Urinary bladder (tissue), 4 donors: ENCODE data around the gene MMP14. TPM values are rescaled to one million over a fixed set of nuclear protein-coding genes. Genes with fewer than 3 reads are reported as not detected.

Source experiments
- DNase-seq: peaks from one replicate; pipeline ENCODE4 v3.0.0-alpha.2; 2015; ENCODE audit errors: extremely low spot score
- H3K27ac ChIP-seq: one replicate; pipeline ENCODE4 v1.5.1; 2013; ENCODE audit warnings: low read depth, mild to moderate bottlenecking, moderate library complexity
- H3K36me3 ChIP-seq: one replicate; pipeline ENCODE4 v1.6.1; 2013; ENCODE audit warnings: mild to moderate bottlenecking, moderate library complexity; ENCODE audit not compliant: insufficient read depth
- H3K4me1 ChIP-seq: one replicate; pipeline ENCODE4 v1.6.1; 2013; ENCODE audit warnings: mild to moderate bottlenecking, moderate library complexity; ENCODE audit not compliant: insufficient read depth
- H3K4me3 ChIP-seq: one replicate; pipeline ENCODE4 v1.5.1; 2013; ENCODE audit warnings: low read depth, low read length
- WGBS: extraction: QIAGEN DNeasy Blood & Tissue Kit; methylation state at CpG from one replicate; pipeline ENCODE4 v1.1.7; 2013; 5-methylcytosine and 5-hydroxymethylcytosine counted together
- polyA plus RNA-seq: library from polyadenylated mRNA; stranded (reverse); fragments of 200-250 nt; gene quantifications from one replicate; pipeline ENCODE4 v1.2.3, GENCODE V29; 2013
- total RNA-seq: library from RNA; depleted of rRNA; stranded (reverse); fragments of >200 nt; gene quantifications from one replicate; pipeline ENCODE4 v1.2.3, GENCODE V29; 2014
- donor health status: healthy with polysubstance abuse.
- donor health status: healthy.

The MMP14 gene
- total and polyA plus RNA-seq, 2 donors = 120 to 189 TPM

DNA sequence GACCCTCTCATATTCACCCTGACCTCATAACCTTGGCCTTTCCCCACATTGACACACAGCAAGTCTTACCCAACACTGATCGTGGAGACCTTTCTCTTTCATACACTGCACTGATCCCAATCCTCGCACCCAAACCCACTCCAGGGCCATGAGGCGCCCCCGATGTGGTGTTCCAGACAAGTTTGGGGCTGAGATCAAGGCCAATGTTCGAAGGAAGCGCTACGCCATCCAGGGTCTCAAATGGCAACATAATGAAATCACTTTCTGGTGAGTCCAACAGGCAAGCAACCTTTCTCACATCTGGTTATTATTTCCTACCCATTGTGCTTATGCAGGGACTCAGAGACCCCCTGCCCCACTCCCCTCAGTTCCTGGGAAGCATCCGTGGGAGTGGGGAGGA lies 5.4 kb downstream of the MMP14 start:
- Histone ChIP-seq H3K4me1 (no peaks in the 10 kb centered on the region), H3K4me3 (no peak overlapping the region), H3K27ac (no peak overlapping the region), H3K36me3 (peaks cover 11% of the 10 kb centered on the region)
- WGBS = 91% methylated on average over 8 of the region's 8 CpGs
- DNase-seq = no peak

DNA sequence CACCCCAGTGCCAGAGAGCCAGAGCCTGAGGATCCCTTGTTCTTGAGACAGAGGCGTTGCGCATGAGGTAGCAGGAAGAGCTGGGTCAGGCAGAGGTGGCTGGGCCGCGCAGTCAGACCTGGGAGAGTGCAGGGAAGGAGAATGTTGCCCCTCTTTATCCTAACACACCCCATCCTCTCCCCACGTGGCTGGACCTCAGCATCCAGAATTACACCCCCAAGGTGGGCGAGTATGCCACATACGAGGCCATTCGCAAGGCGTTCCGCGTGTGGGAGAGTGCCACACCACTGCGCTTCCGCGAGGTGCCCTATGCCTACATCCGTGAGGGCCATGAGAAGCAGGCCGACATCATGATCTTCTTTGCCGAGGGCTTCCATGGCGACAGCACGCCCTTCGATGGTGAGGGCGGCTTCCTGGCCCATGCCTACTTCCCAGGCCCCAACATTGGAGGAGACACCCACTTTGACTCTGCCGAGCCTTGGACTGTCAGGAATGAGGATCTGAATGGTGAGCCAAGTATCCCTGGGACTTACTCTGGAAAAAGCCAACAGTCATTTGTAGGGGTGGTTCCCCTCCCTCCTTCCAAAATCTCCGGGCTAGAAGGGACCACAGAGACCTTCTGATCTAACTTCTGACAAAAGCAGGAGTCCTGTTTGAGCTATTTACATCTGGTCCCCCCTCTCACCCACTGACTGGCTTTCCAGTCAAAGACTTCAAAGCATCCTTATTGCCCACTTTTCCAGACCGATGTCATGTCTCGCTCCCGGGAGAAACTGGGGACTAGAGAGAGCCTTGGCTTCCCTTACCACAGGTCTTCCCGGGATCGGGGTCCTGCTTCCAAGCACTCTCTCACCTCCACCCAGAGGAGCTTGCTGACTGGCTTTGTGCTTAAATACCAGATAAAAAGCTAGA lies 6.1 kb downstream of the MMP14 start:
- Histone ChIP-seq H3K4me3 (no peak overlapping the region), H3K4me1 (no peaks in the 10 kb centered on the region), H3K27ac (no peak overlapping the region), H3K36me3 (peaks cover 11% of the 10 kb centered on the region)
- WGBS = 86% methylated on average over 28 of the region's 28 CpGs
- DNase-seq = no peak

DNA sequence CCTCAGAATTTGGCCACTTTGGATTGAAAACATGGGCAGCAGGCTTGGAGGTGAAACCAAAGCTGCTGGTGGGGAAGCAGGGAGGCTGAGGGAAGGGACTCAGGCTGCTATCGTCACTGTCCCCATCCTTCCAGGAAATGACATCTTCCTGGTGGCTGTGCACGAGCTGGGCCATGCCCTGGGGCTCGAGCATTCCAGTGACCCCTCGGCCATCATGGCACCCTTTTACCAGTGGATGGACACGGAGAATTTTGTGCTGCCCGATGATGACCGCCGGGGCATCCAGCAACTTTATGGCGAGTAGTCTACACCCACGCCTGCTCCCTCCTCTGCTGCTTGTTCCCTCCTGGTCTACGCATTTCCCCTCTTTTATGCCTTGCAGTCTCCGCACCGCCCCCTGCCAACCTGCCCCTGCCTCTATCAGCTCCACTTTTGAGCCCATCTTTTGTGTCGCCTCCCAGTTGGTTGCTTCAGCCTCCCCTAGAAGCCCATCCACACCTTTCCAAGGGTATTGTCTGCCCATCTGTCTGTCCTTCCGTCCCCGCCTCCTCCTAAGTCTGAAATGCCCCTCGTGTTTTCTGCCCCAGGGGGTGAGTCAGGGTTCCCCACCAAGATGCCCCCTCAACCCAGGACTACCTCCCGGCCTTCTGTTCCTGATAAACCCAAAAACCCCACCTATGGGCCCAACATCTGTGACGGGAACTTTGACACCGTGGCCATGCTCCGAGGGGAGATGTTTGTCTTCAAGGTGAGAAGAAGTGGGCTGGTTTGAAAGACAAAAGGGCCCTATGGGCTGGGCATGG lies 6.9 kb downstream of the MMP14 start:
- peaks cover 11% of the 10 kb centered on the region for H3K36me3 ChIP-seq
- 90% methylated on average over 21 of the region's 21 CpGs for WGBS
- no peak overlapping the region for H3K4me3 ChIP-seq
- no peak overlapping the region for H3K27ac ChIP-seq
- H3K4me1 ChIP-seq = no peaks in the 10 kb centered on the region
- DNase-seq = no peak

- no peak overlapping the region for H3K27ac ChIP-seq
- no peak overlapping the region for H3K4me3 ChIP-seq
- no peak for DNase-seq
- peaks cover 11% of the 10 kb centered on the region for H3K36me3 ChIP-seq
- WGBS = 88% methylated on average over 22 of the region's 22 CpGs
- no peaks in the 10 kb centered on the region for H3K4me1 ChIP-seq
These were observed 8.1 kb downstream of the MMP14 start for GRCh38 chr14:22844221-22845102.

- Histone ChIP-seq H3K36me3 (peaks cover 11% of the 10 kb centered on the region), H3K4me1 (no peaks in the 10 kb centered on the region), H3K4me3 (no peak overlapping the region), H3K27ac (no peak overlapping the region)
- no peak for DNase-seq
- 93% methylated on average over 9 of the region's 9 CpGs for WGBS
These were observed 8.7 kb downstream of the MMP14 start for GRCh38 chr14:22845103-22845394.

DNA sequence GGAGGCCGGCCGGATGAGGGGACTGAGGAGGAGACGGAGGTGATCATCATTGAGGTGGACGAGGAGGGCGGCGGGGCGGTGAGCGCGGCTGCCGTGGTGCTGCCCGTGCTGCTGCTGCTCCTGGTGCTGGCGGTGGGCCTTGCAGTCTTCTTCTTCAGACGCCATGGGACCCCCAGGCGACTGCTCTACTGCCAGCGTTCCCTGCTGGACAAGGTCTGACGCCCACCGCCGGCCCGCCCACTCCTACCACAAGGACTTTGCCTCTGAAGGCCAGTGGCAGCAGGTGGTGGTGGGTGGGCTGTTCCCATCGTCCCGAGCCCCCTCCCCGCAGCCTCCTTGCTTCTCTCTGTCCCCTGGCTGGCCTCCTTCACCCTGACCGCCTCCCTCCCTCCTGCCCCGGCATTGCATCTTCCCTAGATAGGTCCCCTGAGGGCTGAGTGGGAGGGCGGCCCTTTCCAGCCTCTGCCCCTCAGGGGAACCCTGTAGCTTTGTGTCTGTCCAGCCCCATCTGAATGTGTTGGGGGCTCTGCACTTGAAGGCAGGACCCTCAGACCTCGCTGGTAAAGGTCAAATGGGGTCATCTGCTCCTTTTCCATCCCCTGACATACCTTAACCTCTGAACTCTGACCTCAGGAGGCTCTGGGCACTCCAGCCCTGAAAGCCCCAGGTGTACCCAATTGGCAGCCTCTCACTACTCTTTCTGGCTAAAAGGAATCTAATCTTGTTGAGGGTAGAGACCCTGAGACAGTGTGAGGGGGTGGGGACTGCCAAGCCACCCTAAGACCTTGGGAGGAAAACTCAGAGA lies 9.6 kb downstream of the MMP14 start:
- Histone ChIP-seq H3K4me3 (no peak overlapping the region), H3K4me1 (no peaks in the 10 kb centered on the region), H3K36me3 (peaks cover 11% of the 10 kb centered on the region), H3K27ac (peak overlapping the region; percentile 76)
- no peak for DNase-seq
- WGBS = 79% methylated on average over 26 of the region's 26 CpGs

GRCh38 chr14:22846811-22847307 lies 10.5 kb downstream of the MMP14 start:
- Histone ChIP-seq H3K4me1 (no peaks in the 10 kb centered on the region), H3K36me3 (peaks cover 8% of the 10 kb centered on the region), H3K27ac (peak overlapping the region; percentile 71), H3K4me3 (no peak overlapping the region)
- 64% methylated on average over 11 of the region's 11 CpGs for WGBS
- no peak for DNase-seq

DNA sequence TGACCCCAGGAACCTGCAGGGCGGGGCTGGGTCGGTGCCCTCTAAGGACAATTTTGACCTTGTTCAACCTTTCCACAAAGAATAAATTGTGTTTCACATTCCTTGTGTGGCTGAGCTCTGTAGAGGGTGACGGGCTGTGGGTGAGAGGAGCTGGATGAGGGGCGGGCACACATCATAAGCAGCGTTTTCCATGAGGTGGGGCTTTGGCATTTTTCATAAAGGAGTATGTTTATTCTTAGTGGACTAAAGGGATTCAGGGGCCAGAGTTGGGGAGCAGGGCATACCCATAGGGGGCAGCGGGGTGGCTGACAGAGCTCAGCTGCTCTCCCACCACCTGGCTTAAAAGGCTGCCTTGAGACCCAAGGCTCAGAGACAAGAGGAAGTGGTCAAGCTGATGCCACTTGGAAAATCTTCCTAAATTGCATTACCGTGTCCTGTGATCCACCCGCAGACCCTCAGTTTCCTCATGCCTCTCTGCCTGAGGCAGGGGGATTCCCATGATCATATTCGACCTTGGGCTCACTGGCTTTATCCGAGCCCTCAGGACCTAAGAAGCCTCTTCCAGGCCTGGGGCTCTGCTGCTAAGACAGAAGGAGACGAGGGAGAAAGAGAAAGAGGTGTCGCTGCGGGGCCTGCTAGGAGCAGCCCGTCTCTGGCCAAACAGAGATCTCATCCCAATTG lies 11.4 kb downstream of the MMP14 start:
- no peak overlapping the region for H3K4me3 ChIP-seq
- H3K4me1 ChIP-seq = no peaks in the 10 kb centered on the region
- no peak for DNase-seq
- 24% methylated on average over 14 of the region's 14 CpGs for WGBS
- H3K27ac ChIP-seq = peak overlapping the region; percentile 57
- H3K36me3 ChIP-seq = peaks cover 8% of the 10 kb centered on the region

- Histone ChIP-seq H3K4me3 (no peak overlapping the region), H3K36me3 (peaks cover 4% of the 10 kb centered on the region), H3K27ac (peak overlapping the region; percentile 91), H3K4me1 (no peaks in the 10 kb centered on the region)
- peak; percentile 84 for DNase-seq
- 8% methylated on average over 12 of the region's 12 CpGs for WGBS
These were observed 12.2 kb downstream of the MMP14 start for GRCh38 chr14:22848351-22849164.

DNA sequence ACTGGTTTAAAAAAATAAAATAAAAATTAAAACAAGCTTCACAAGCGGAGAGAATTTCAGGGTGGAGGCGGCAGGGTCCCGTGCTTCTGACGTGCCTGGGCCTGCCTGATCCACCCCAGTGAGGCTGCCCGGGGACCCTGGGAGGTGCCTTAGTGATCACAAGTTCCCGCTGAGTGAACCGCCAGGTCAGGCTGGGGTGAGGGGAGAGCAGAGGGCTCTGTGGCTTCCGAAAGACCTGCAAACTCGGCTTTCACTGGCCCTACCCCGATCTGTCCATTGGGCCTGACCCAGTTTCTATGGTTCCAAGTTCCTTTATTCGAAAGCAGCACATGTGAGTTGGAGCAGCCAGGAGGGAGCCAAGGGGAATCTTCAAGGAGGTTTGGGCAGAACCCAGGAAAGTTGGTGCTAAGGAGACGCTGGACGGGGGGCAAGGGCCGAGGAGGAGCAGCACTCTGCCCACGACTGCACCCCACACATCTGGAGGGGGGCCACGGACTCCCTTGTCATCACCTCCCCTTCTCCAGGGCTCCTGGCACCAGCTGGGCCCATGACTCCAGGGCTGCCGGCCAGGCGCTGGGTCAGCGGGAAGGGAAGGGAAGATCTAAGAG lies 12.9 kb downstream of the MMP14 start:
- 21% methylated on average over 19 of the region's 19 CpGs for WGBS
- Histone ChIP-seq H3K27ac (peak overlapping the region; percentile 91), H3K4me3 (no peak overlapping the region), H3K4me1 (no peaks in the 10 kb centered on the region), H3K36me3 (peaks cover 3% of the 10 kb centered on the region)
- no peak for DNase-seq

GRCh38 chr14:22850944-22851764 lies 14.8 kb downstream of the MMP14 start:
- no peak for DNase-seq
- no peaks in the 10 kb centered on the region for H3K4me1 ChIP-seq
- H3K4me3 ChIP-seq = no peak overlapping the region
- 48% methylated on average over 9 of the region's 9 CpGs for WGBS
- no peaks in the 10 kb centered on the region for H3K36me3 ChIP-seq
- peak overlapping the region; percentile 76 for H3K27ac ChIP-seq
